IMR-90 (cell line): ENCODE measurements around the gene MAPKAP1. TPM values are rescaled to one million over a fixed set of nuclear protein-coding genes. Genes with fewer than 3 reads are reported as not detected.
A peak's percentile ranks its signal among the peaks of the same experiment; 100 is the strongest.

Experiments
- ATAC-seq: fragments of 200-7000 bp; cut with Tn5 transposase; 2 replicates; pipeline ENCODE4 v1.9.1; 2020; ENCODE audit warnings: low read depth, mild to moderate bottlenecking, moderate library complexity
- BruUV-seq: library from RNA; stranded (reverse); fragments of 400-500 nt; replicated peaks from 2 replicates; lab custom pipeline; 2021; lab: Mats Ljungman, UMichigan
- CTCF ChIA-PET: fragments of 300-600 bp; formaldehyde crosslinking; extraction: SDS; loops from one replicate; lab custom pipeline; 2021; ENCODE audit warnings: antibody characterized with exemption; lab: Yijun Ruan, JAX
- POLR2A ChIA-PET: fragments of 300-600 bp; sonication (Branson Sonifier 250); formaldehyde crosslinking; loops from one replicate; lab custom pipeline; 2022; ENCODE audit warnings: antibody characterized with exemption; ENCODE audit not compliant: unreplicated experiment; lab: Charles Lee
- DNase-seq: peaks from one replicate; pipeline ENCODE4 v3.0.0; 2013
- H2AFZ ChIP-seq: replicated peaks from 2 replicates; pipeline ENCODE3; 2013; ENCODE audit warnings: low read length, mild to moderate bottlenecking; ENCODE audit not compliant: poor library complexity
- H2AK5ac ChIP-seq: 2 replicates; pipeline ENCODE4 v1.6.1; 2013; ENCODE audit warnings: low read depth, low read length, inconsistent platforms
- H2AK9ac ChIP-seq: replicated peaks from 2 replicates; pipeline ENCODE3; 2013; ENCODE audit warnings: mild to moderate bottlenecking, low read depth, low read length, moderate library complexity; ENCODE audit not compliant: poor library complexity
- H2BK120ac ChIP-seq: 2 replicates; pipeline ENCODE4 v1.6.1; 2013; ENCODE audit warnings: low read depth, low read length, inconsistent platforms
- H2BK15ac ChIP-seq: 3 replicates; pipeline ENCODE4 v1.6.1; 2013; ENCODE audit warnings: low read depth, low read length, inconsistent platforms
- H2BK20ac ChIP-seq: 2 replicates; pipeline ENCODE4 v1.6.1; 2013; ENCODE audit warnings: low read depth, mild to moderate bottlenecking, inconsistent platforms, low read length, moderate library complexity
- H2BK5ac ChIP-seq: 2 replicates; pipeline ENCODE4 v1.6.1; 2013; ENCODE audit warnings: mild to moderate bottlenecking, low read depth, low read length, inconsistent platforms; ENCODE audit not compliant: poor library complexity, severe bottlenecking
- H3K14ac ChIP-seq: replicated peaks from 2 replicates; pipeline ENCODE4 v1.6.1; 2013; ENCODE audit warnings: low read depth, low read length, inconsistent platforms
- H3K18ac ChIP-seq: 2 replicates; pipeline ENCODE4 v1.6.1; 2013; ENCODE audit warnings: low read depth, low read length, control low read depth
- H3K23ac ChIP-seq: 2 replicates; pipeline ENCODE4 v1.6.1; 2013; ENCODE audit warnings: low read depth, low read length, inconsistent platforms
- H3K27ac ChIP-seq: 2 replicates; pipeline ENCODE4 v1.5.1; 2013; ENCODE audit warnings: mild to moderate bottlenecking, control low read depth, low read length; ENCODE audit not compliant: insufficient read depth
- H3K27me3 ChIP-seq: 2 replicates; pipeline ENCODE4 v1.6.1; 2013; ENCODE audit warnings: low read length; ENCODE audit not compliant: control insufficient read depth, insufficient read depth
- H3K36me3 ChIP-seq: 2 replicates; pipeline ENCODE4 v1.6.1; 2013; ENCODE audit warnings: low read length, mixed read lengths; ENCODE audit not compliant: control insufficient read depth, insufficient read depth
- H3K4ac ChIP-seq: 2 replicates; pipeline ENCODE4 v1.6.1; 2013; ENCODE audit warnings: low read depth, low read length, inconsistent platforms
- H3K4me1 ChIP-seq: 2 replicates; pipeline ENCODE4 v1.6.1; 2013; ENCODE audit warnings: low read length, mixed read lengths; ENCODE audit not compliant: control insufficient read depth, insufficient read depth
- H3K4me2 ChIP-seq: 2 replicates; pipeline ENCODE4 v1.6.1; 2013; ENCODE audit warnings: low read depth, mild to moderate bottlenecking, control low read depth, low read length, moderate library complexity
- H3K4me3 ChIP-seq: 2 replicates; pipeline ENCODE4 v1.5.1; 2013; ENCODE audit warnings: low read depth, mild to moderate bottlenecking, control low read depth, low read length, moderate library complexity; ENCODE audit not compliant: insufficient read depth
- H3K56ac ChIP-seq: 2 replicates; pipeline ENCODE4 v1.6.1; 2013; ENCODE audit warnings: low read length, inconsistent platforms; ENCODE audit not compliant: insufficient read depth; ENCODE audit errors: extremely low read depth
- H3K79me1 ChIP-seq, 2 experiments: 2 replicates each; pipeline ENCODE4 v1.6.1; 2013; ENCODE audit warnings: low read length in 2 of 2, inconsistent platforms in 1 of 2, low read depth in 1 of 2
- H3K9ac ChIP-seq: 2 replicates; pipeline ENCODE4 v1.6.1; 2013; ENCODE audit warnings: low read depth, low read length, control low read depth
- H3K9me1 ChIP-seq: 2 replicates; pipeline ENCODE4 v1.6.1; 2013; ENCODE audit warnings: low read length, inconsistent platforms; ENCODE audit not compliant: insufficient read depth
- H3K9me3 ChIP-seq: 2 replicates; pipeline ENCODE4 v1.6.1; 2013; ENCODE audit warnings: low read length; ENCODE audit not compliant: control insufficient read depth, insufficient read depth
- H4K20me1 ChIP-seq: 2 replicates; pipeline ENCODE4 v1.6.1; 2013; ENCODE audit warnings: low read length, inconsistent platforms; ENCODE audit not compliant: insufficient read depth
- H4K5ac ChIP-seq: 2 replicates; pipeline ENCODE4 v1.6.1; 2013; ENCODE audit warnings: mild to moderate bottlenecking, low read depth, low read length, control low read depth
- H4K8ac ChIP-seq, 2 experiments: 2 replicates each; pipeline ENCODE4 v1.6.1; 2013; ENCODE audit warnings: low read depth in 2 of 2, low read length in 2 of 2, control low read depth in 1 of 2, inconsistent platforms in 1 of 2
- H4K91ac ChIP-seq: 2 replicates; pipeline ENCODE4 v1.6.1; 2013; ENCODE audit warnings: low read depth, low read length, inconsistent platforms; ENCODE audit not compliant: insufficient read depth
- BHLHE40 ChIP-seq: fragments of 150-350 bp; IDR thresholded peaks from 2 replicates; pipeline ENCODE4 v1.6.1; 2016; ENCODE audit warnings: mild to moderate bottlenecking, low read depth, low read length
- CEBPB ChIP-seq: IDR thresholded peaks from 2 replicates; pipeline ENCODE4 v1.6.1; 2012; ENCODE audit warnings: low read depth, low read length, improper control_type of control experiment
- MAFK ChIP-seq: IDR thresholded peaks from 2 replicates; pipeline ENCODE4 v1.6.1; 2012; ENCODE audit warnings: low read depth, low read length, improper control_type of control experiment
- WGBS, 2 experiments: methylation state at CpG; one replicate each; pipeline versions ENCODE4 v1.1.5 to v1.1.7; 2013; ENCODE audit warnings: missing lambda C conversion rate in 2 of 2; ENCODE audit not compliant: insufficient read length in 1 of 2; ENCODE audit errors: extremely low coverage in 2 of 2; 5-methylcytosine and 5-hydroxymethylcytosine counted together
- dilution Hi-C: fragments of 300-500 bp; cut with HindIII; formaldehyde crosslinking; loops from one replicate; pipeline ENCODE4 v1.14.3; 2018; ENCODE audit warnings: low sequenced_read_pairs; ENCODE audit not compliant: unreplicated experiment
- in situ Hi-C: fragments of 300-500 bp; cut with MboI; formaldehyde crosslinking; loops from 3 replicates; pipeline ENCODE4 v1.14.3; 2019; ENCODE audit warnings: low sequenced_read_pairs, inconsistent platforms, mixed read lengths
- intact Hi-C: fragments of 100-400 bp; cut with micrococcal nuclease; formaldehyde crosslinking; loops from 2 replicates; pipeline ENCODE4 v1.10.0; 2022
- polyA plus RNA-seq, 3 experiments: library from polyadenylated mRNA; depleted of rRNA; stranded (reverse); fragments of >200 nt; gene quantifications; 2 replicates each; pipeline ENCODE4 v1.2.3, GENCODE V29; 2012; ENCODE audit warnings: low replicate concordance in 1 of 3
- total RNA-seq: library from RNA; depleted of rRNA; stranded (reverse); fragments of >200 nt; gene quantifications from 2 replicates; pipeline ENCODE4 v1.2.3, GENCODE V29; 2012

MAPKAP1 gene
- total and polyA plus RNA-seq, 2 of the 4 experiments (the other 2 are of a cell fraction): 87.2 to 158 TPM

GRCh38 chr9:125655066-125655633 lies 51.9 kb downstream of the MAPKAP1 start:
- POLR2A ChIA-PET: interaction anchor here (0.6 kb wide), 1 partner anchor 10 kb away, joined by 3 read pairs; no protein-coding TSS in a partner anchor
- CTCF ChIA-PET: no interaction called here
- Histone ChIP-seq H2AK9ac (no peak overlapping the region), H3K36me3 (peaks cover 6% of the 10 kb centered on the region), H3K4ac (no peak overlapping the region), H4K91ac (no peak overlapping the region), H2BK120ac (no peak overlapping the region), H3K56ac (no peak overlapping the region), H4K20me1 (no peaks in the 10 kb centered on the region), H3K9ac (no peak overlapping the region), H2BK5ac (peak overlapping the region; percentile 51), H3K23ac (no peak overlapping the region), H3K4me1 (peaks cover 10% of the 10 kb centered on the region), H2AK5ac (no peak overlapping the region), H3K18ac (no peak overlapping the region), H2AFZ (no peak overlapping the region), H4K5ac (no peak overlapping the region), H3K9me1 (peaks cover 14% of the 10 kb centered on the region), H3K4me3 (no peak overlapping the region), H4K8ac (no peak overlapping the region), H3K27ac (no peak overlapping the region), H3K27me3 (no peaks in the 10 kb centered on the region), H2BK15ac (no peak overlapping the region), H3K14ac (no peak overlapping the region), H3K79me1 (peaks cover 43 to 79% of the 10 kb centered on the region in 2 experiments), H3K4me2 (no peak overlapping the region), H2BK20ac (no peak overlapping the region), H3K9me3 (no peaks in the 10 kb centered on the region)
- ATAC-seq (no peak), DNase-seq (no peak)
- TF ChIP-seq MAFK (no peak), CEBPB (peak; percentile 71), BHLHE40 (no peak)
- BruUV-seq: no TSS peak
- dilution Hi-C loops (no loop called here), intact Hi-C loops (no loop called here), in situ Hi-C loops (no loop called here)
- WGBS, 2 experiments: no CpG with 5 or more reads among the region's 4 CpGs
